Adipose tissue (tissue), 3 donors: ENCODE data around the gene PARD3. TPM values are rescaled to one million over a fixed set of nuclear protein-coding genes. Genes with fewer than 3 reads are reported as not detected.
"Not testable (repeated sequence)": the region's sequence is repeated elsewhere in the genome, so short reads cannot be mapped to it uniquely, and the experiment has no call there.

Experiments
- H3K27ac ChIP-seq: one replicate; pipeline ENCODE4 v1.5.1; 2013; ENCODE audit warnings: low read depth, low read length
- WGBS, 3 donors: extraction: QIAGEN DNeasy Blood & Tissue Kit; methylation state at CpG; one replicate each; pipeline ENCODE4 v1.1.7; 2013; 5-methylcytosine and 5-hydroxymethylcytosine counted together
- polyA plus RNA-seq, 3 donors: library from polyadenylated mRNA; stranded (reverse); fragments of 200-250 nt; gene quantifications; one replicate each; pipeline ENCODE4 v1.2.3, GENCODE V29; 2013
- donor health status: healthy with polysubstance abuse.
- donor health status: Bipolar disorder and iron deficiency.
- donor health status: healthy.

PARD3 gene
- polyA plus RNA-seq, 3 donors, result 11.2 to 20.6 (median 17.2) TPM

DNA sequence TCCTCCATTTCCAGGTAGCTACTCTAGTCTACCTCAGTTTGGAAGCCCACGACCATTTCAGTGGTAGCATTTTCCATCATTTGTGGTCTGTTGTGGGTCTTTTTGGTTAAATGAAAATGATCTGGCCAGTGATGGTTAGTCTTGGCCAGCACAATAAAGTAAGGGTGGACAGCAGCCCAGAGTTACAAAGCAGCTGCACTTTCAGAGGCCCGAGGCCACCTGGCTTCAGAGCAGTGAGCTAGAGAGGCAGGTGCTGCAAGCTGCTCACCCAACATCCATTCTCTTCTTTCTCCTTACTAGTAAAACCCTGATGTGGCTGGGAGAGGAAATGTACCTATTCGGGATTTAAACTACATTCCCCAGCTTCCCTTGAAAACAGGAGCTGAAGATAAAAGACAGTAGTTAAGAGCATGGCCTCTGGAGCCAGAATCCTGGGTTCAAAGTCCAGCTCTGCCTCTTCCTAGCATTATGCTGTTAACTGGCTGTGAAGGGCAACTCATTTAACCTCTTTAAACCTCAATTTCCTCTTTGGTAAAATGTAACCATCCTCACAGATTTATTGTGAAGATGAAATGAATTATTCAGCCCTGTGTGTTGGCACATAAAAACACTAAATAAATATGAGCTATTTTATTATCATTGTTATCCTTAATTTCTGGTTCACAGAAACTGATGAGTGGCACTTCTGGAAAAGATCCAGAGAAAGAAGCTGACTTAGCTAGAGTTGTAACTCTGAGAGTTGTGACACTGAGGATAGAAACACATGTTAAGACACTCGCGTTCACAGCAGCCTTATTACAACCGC lies 517.4 kb downstream of the PARD3 start:
- H3K27ac ChIP-seq, result no peak overlapping the region
- WGBS, 3 donors, result 63 to 77% (median 68%) methylated on average over 6 of the region's 6 CpGs

DNA sequence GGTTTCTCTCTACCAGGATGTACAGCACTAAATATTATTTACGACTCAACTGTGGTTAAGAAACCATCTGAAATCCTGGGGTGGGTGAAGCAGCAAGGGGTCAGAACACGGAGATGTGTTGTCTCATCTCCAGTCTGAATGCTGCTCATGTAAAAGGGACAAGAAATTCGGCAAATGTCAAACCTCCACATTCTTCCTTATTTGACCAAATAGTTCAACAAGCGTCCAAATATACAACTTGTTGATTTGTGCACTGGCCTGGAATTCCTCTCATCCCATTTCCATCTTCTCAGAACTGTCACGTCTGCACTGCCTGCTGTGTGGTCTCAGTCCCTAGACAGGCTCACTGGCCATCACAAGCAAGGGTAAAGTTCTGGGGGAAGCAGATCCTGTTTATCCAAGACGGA lies 520.0 kb downstream of the PARD3 start:
- no peak overlapping the region for H3K27ac ChIP-seq
- WGBS, 3 donors, result 58 to 86% (median 59%) methylated on average over 6 of the region's 6 CpGs

DNA sequence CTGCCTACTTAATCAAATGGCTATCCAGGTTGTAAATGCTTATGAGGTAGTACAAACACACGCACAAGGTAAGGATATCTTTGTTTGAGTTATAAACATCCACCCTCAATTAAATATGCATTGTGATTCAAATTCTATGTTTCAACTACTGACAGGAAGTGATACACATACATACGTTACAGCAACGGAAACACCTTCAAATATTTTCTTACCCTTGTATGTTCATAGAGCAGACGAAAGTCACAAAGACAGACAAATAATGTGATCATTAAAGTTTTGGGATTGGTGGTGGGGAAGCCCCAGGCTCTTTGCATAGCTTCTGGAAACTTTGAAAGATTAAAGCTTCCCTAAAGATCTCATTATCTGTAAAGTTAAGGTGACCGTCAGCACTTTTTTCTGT lies 521.0 kb downstream of the PARD3 start:
- 83 to 89% (median 86%) methylated on average over 5 of the region's 5 CpGs for WGBS, 3 donors
- H3K27ac ChIP-seq, result no peak overlapping the region

DNA sequence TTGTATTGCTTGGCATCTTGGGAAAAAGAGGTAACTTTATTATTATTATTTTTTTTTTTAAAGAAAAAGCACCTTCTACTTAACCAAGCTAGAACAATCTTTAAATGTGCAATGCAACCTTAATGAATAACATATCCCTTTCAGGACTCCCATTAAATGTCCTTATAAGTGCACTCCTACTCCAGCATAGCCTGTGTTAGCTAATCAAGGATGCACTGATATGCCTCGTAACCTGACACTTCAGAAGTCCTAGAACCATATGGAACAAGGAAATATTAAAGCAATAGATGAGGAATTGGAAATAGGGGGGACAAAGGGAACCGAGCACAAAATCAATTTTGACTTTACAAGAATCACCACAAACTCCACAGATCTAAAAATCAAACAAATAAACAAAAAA lies 522.4 kb downstream of the PARD3 start:
- no peak overlapping the region for H3K27ac ChIP-seq
- WGBS, 3 donors, result 83 to 96% (median 90%) methylated on average over 2 of the region's 2 CpGs

DNA sequence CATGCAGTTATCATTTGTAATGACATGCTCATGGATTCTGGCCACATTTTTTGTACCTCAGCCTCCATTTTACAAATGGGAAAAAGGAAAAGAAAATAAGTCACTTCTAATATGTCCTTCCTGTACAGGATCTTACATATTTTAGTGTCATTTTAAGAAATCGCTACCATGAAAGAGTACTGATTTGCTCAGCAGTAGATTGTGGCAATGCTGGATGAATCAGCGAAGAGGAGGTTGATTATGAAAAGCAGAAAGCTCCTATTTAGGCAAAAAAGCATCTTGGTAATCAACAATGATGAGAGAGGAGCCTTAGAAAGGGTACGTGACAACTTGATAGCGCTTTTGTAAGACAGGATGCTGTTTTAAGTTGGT lies 522.9 kb downstream of the PARD3 start:
- no peak overlapping the region for H3K27ac ChIP-seq
- 73 to 91% (median 74%) methylated on average over 4 of the region's 4 CpGs for WGBS, 3 donors

DNA sequence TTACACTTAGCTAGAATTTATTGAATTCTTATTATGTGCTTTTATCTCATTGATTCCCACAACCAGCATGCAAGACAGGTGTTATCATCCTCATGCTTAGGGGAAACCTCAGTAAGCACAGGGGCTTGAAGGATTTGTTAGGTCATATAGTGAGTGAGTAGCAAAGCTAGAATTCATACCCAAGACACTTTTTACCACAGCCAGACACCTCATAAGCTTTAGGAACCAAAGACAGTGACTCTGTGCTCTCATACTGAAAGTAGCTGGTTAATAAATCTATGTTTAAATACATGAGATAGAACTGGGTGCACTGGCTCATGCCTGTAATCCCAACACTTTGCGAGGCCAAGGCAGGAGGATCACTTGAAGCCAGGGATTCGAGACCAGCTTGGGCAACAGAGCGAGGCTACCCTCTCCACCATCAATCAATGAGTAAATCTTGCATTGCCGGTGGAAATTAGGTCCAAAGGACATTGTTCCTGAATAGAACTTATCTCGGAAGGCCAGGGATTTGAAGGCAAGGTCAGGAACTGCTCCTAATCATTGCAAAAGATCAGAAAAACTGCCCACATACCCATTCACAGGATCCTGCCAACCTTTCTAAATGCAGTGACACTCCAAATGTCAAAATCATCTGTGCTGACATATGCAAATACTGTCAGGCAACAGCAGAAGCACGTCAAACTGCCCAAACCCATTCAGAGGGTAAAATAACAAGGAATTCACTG lies 523.5 kb downstream of the PARD3 start:
- WGBS, 3 donors, result 78 to 85% (median 80%) methylated on average over 6 of the region's 6 CpGs
- no peak overlapping the region for H3K27ac ChIP-seq

DNA sequence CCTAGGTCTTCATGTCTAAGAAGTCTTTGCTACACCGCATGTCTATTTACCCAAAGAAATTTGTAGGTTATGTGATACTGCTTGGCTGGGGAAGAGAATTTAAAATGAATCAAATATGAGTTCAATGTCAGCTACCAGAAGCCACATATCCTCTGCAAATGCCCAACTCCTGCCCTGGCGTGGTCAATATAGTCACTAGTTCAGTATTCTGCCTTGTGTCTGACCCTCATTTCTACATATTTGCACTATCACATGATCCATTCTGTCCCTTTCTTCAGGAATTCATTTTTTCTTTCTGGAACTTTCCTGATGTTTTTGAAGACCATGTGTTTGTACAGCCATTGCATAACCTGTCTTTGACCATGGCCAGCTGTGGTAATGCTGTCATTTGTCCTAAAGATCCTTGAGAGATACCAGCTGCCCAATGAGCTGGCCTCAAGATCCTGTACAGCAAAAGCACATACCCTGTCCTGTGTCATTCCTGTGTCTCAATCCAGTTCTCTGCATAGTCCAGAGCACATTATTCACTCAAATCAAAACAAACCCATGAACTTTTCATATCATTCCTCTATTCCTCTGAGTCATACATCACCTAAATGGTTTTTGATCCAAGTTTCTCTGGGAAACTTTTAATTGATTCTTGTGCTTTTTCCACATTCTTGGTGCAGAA lies 524.5 kb downstream of the PARD3 start:
- WGBS, 3 donors, result 95 to 99% (median 95%) methylated on average over 2 of the region's 2 CpGs
- no peak overlapping the region for H3K27ac ChIP-seq

DNA sequence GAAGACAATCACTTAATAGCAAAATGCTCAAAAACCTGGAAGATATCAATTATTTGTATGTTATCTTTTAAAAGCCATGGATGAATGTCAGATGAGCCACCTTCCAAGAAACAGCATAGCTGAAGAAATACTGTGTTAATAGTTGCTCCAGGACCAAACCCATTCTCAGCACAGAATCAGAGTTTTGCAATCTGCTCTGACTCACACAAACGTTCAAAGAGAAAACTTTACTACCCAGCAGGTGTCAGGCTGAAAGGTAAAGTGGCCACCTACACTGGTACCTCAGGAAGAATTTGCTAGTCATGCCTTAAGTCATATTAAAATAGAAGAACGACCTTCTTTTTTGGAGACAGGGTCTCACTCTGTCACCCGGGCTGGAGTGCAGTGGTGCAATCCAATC lies 526.5 kb downstream of the PARD3 start:
- WGBS, 3 donors, result 75 to 82% (median 81%) methylated on average over 3 of the region's 3 CpGs
- H3K27ac ChIP-seq, result no peak overlapping the region

DNA sequence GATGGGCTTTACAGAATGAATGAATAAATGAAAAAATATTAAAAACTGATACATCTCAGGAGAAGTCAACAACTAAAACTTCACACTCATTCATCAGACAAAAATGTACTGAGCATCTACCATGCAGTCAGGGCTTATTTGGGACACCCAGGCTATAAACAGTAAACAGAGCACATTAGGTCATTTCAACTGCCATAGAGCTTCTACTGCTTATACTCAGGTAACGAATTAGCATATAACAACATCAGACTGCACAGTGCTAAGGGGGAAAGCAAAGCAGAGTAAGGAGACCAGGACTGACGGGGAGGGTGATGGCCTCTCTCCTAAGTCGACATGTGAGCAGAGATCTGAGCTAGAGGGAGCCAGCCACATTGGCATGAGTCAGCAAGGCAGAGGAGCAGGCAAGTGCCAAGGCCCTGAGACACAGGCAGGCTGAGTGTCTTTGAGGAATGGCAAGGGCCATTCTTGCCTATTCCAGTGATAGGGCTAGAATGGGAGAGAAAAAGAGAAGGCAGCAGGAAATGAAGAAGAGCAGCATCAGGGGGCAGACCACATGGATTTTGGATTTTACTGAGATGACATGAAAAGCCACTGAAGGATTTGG lies 528.9 kb downstream of the PARD3 start:
- no peak overlapping the region for H3K27ac ChIP-seq
- 87 to 90% (median 88%) methylated on average over 3 of the region's 3 CpGs for WGBS, 3 donors

DNA sequence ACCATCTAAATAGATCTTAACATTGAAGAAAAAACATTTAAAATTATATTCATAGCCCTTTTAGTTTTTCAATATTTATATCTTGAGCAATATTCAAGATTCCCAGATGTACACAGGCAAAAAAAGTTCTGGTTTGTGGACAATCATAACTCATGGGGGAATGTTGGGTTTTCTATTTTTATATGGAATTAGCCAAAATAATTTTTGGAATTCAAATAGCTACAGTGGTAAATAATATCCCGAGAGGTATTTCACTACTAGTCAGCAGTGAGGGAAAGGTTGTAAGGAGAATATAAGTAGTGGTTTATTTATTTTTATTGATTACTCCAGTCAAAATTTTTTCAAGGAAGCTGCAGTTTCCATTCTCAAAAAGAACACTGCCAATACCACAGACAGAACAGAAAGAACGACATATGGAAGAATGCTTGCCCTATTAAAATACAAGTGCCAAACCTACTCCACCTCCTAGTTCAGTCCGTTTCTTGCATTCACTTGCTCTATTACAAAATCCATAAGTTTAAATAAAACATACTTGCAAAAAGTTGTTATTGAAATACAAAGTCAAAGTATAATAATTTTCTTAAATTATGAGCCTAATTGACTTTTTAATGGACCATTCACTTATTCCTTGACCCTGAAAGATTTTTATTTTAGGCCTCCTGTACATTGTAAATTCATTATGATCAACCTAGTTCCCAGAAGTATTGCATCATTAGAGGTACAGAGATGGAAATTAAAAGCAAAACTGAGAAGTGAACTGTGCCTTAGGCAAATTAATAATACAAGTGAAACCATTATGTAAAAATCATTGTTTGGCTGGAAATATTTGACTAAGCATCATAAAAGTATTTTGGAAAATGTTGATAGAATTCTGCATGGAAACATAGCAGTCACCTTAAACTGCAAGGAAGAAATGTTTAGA lies 533.2 kb downstream of the PARD3 start:
- 74 to 90% (median 79%) methylated on average over 3 of the region's 3 CpGs for WGBS, 3 donors
- no peak overlapping the region for H3K27ac ChIP-seq

DNA sequence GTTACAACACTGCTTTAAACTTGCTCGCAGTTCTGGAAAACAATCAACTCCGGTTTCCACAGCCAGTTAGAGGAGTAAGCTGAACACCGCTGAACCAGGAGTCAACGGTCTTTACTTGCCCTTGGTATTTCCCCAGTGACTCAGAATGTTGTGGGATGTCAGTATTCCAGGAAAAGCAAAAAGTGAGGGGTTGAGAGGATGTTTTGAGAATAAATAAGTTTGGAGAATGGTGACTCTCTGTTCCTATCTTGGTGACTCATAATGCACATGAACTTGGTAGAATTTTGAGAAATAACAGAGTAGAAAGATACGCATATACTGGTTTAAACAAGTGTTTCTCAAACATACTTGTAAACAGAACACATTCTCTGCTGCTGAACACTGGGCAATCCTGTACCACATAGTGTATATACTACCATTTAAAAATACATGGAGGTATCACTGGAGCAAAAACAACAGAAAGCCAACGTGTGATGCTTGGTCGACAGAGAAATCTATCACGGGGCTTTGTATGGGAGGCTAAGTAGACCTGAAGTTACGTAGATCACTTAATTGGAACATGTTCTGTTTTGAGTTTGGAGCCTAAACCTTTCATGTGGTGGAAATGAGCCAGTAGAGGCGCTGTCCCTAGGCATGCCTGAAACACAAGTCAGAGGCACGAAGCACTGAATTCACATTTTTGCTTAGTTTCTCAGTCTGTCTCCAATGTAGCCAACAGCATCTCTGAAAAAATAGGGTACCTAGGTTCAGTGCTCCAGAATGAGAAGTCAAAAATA lies 534.3 kb downstream of the PARD3 start:
- peak overlapping the region; percentile 49 for H3K27ac ChIP-seq

DNA sequence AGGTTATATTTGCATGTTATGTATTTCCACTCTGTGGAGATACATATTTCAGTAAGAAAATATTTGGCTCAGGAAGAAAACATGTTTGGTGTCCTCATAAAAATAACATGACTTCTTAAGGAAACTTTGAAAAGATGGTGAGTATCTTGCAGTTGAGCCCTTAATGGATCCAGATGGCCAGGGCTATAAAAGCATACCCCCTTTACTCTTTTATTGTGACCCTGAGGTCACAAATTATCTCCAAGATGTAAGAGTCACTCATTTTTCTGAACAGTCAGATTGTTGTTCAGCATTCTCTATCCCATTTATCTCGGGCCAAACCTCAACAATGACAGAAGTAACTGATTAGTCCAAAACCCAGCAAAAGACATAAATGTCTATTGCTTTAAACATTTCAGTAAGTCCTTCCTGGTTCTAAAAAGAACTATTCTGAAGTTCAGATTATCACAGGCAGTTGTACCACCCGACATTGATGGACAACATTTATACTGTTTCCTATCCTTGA lies 539.4 kb downstream of the PARD3 start:
- H3K27ac ChIP-seq, result no peak overlapping the region
- WGBS, 3 donors, result 84 to 87% (median 86%) methylated on average over 2 of the region's 2 CpGs

More for the DNA sequence above, 534.3 kb downstream of the PARD3 start:
- WGBS, 3 donors, result 74 to 88% (median 75%) methylated on average over 11 of the region's 11 CpGs

DNA sequence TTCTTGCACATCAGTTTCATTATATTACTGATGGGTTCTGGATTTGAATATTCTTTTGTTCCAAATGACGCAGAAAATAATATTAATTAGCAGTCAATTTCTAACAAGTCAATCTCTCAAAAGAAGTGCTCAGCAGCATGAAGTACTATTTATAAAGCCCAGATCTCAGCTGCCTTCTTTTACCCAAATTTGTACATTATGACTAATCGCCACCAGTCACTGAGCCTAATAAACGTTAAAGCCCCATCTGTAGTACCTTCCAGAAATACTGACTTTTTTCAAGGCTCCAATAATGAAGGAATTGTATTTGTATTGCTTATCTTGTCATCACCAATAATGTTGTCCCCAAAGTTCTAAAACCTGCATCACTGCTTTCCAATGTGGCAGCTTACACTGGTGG lies 540.2 kb downstream of the PARD3 start:
- WGBS, 3 donors, result 88 to 95% (median 91%) methylated on average over 3 of the region's 3 CpGs
- H3K27ac ChIP-seq, result no peak overlapping the region

DNA sequence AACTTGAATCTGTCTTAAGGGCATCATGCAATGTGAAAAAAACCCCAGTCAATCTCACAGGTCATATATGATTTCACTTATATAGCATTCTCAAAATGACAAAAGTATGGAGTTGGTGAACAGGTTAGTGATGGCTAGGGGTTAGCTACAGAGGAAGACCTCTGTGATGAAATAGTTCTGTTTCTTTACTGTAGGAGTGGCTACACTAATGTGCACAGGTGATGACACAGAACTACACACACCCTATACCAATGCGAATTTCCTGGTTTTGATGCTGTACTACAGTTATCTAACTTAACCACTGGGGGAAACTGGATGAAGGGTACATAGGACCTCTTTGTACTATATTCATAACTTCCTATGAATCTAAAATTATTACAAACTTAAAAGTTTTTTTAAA lies 541.8 kb downstream of the PARD3 start:
- no peak overlapping the region for H3K27ac ChIP-seq
- WGBS, 3 donors, result 97 to 100% (median 100%) methylated on average over 1 of the region's 1 CpG

DNA sequence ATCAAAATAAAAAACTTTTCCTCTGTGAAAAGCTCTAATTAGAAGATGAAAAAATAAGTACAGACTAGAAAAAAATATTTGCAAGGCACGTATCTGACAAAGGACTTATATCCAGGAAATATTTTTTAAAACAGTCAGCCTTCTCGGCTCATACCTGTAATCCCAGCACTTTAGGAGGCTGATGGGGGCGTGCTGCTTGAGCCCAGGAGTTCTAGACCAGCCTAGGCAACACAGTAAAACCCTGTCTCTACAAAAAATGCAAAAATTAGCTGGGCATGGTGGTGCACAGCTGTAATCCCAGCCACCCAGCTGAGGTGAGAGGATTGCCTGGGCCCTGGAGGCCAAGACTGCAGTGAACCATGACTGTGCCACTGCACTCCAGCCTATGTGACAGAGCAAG lies 542.8 kb downstream of the PARD3 start:
- WGBS, 3 donors, result 89 to 95% (median 93%) methylated on average over 3 of the region's 3 CpGs
- H3K27ac ChIP-seq, result no peak overlapping the region

DNA sequence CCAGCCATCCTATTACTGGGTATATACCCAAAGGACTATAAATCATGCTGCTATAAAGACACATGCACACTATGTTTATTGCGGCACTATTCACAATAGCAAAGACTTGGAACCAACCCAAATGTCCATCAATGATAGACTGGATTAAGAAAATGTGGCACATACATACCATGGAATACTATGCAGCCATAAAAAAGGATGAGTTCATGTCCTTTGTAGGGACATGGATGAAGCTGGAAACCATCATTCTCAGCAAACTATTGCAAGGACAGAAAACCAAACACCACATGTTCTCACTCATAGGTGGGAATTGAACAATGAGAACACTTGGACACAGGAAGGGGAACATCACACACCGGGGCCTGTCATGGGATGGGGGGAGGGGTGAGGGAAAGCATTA lies 546.7 kb downstream of the PARD3 start:
- not testable (repeated sequence) for H3K27ac ChIP-seq
- 79 to 100% (median 91%) methylated on average over 1 to 2 of the region's 2 CpGs for WGBS, 3 donors

DNA sequence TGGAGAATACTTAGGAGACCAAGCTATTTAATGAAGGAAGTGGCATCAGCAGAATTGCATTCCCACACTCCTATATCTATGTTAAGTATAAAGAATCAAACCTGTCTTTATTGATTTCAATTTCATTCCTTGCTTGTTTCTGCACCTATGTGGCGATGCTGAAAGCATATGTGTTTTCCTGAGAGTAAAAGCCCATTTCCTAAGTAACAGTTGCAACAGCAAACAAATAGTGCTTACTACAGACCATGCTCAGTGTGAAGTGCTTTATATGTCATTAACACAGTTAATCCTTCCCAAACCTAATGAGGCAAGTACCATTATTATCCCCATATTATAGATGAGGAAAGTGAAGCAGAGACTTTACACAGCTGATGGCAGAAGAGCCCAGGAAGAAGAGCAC lies 552.1 kb downstream of the PARD3 start:
- WGBS, 3 donors, result 88 to 96% (median 91%) methylated on average over 1 of the region's 1 CpG
- H3K27ac ChIP-seq, result no peak overlapping the region
